ENCODE data around the gene HMX2. TPM values are rescaled to one million over a fixed set of nuclear protein-coding genes. Genes with fewer than 3 reads are reported as not detected.

The HMX2 gene
- total RNA-seq, 3 donors from 2014 or later: not detected

GRCh38 chr10:123191886-123192285, 44.0 kb downstream of the HMX2 start:
- no peak overlapping the region for H3K4me3 ChIP-seq
- H3K9me3 ChIP-seq: no peaks in the 10 kb centered on the region
- H3K27ac ChIP-seq: no peak overlapping the region
- H3K36me3 ChIP-seq: no peaks in the 10 kb centered on the region
- intact Hi-C loops (cut with DNase I; ENCODE audit: low total_unique reads): loop anchor here (5.0 kb wide), 1 partner anchor 1430 kb away; no protein-coding TSS in a partner anchor
- H3K4me1 ChIP-seq: no peaks in the 10 kb centered on the region
- H3K27me3 ChIP-seq: no peaks in the 10 kb centered on the region
- no peak for DNase-seq (ENCODE audit: low spot score in 2 of 2)
- TF ChIP-seq, protein P1, sequence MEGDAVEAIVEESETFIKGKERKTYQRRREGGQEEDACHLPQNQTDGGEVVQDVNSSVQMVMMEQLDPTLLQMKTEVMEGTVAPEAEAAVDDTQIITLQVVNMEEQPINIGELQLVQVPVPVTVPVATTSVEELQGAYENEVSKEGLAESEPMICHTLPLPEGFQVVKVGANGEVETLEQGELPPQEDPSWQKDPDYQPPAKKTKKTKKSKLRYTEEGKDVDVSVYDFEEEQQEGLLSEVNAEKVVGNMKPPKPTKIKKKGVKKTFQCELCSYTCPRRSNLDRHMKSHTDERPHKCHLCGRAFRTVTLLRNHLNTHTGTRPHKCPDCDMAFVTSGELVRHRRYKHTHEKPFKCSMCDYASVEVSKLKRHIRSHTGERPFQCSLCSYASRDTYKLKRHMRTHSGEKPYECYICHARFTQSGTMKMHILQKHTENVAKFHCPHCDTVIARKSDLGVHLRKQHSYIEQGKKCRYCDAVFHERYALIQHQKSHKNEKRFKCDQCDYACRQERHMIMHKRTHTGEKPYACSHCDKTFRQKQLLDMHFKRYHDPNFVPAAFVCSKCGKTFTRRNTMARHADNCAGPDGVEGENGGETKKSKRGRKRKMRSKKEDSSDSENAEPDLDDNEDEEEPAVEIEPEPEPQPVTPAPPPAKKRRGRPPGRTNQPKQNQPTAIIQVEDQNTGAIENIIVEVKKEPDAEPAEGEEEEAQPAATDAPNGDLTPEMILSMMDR (IDR thresholded peaks at IDR 0.05): no peak
- TF ChIP-seq POLR2A (IDR thresholded peaks at IDR 0.05) (no peak), POLR2AphosphoS5 (IDR thresholded peaks at IDR 0.05) (no peak)

DNA sequence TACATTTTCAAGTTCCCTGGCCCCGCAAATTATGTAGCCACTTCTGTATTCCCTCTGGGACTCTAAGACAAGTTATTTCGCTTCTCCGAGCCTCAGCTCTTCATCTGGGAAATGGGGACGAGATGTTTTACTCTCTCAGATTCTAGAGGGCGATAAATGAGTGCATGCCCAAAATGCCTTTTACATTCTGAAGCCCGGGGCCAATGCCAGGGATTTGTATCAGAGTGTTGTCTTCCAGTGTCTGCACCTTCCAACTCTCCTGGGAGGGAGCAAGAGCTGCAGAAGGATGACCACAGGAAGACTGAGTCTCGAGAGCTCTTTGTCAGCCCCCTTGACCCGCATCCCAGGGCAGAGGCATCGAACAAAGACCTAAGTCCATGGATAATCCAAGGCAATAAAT, 46.1 kb downstream of the HMX2 start:
- TF ChIP-seq, protein P1 (IDR thresholded peaks at IDR 0.05): no peak
- TF ChIP-seq POLR2A (IDR thresholded peaks at IDR 0.05) (no peak), POLR2AphosphoS5 (IDR thresholded peaks at IDR 0.05) (no peak)
- H3K27me3 ChIP-seq: no peaks in the 10 kb centered on the region
- H3K9me3 ChIP-seq: no peaks in the 10 kb centered on the region
- intact Hi-C loops (cut with DNase I; ENCODE audit: low total_unique reads): loop anchor here (5.0 kb wide), 1 partner anchor 1428 kb away; no protein-coding TSS in a partner anchor
- H3K4me3 ChIP-seq: no peak overlapping the region
- no peaks in the 10 kb centered on the region for H3K36me3 ChIP-seq
- no peak overlapping the region for H3K27ac ChIP-seq
- H3K4me1 ChIP-seq: no peaks in the 10 kb centered on the region
- DNase-seq (ENCODE audit: low spot score in 2 of 2): no peak

Other genes with a start within 250 kb of the HMX2 start
- not detected for gene FAM24A, start 237.5 kb upstream of the HMX2 start, total RNA-seq
- gene C10orf88, start 193.9 kb upstream of the HMX2 start, total RNA-seq: 1 to 10 TPM; 4.5 to 8.0 (median 7.5) TPM
- gene PSTK, start 167.7 kb upstream of the HMX2 start, total RNA-seq: 1 to 10 TPM; 3.6 to 6.4 (median 3.7) TPM
- gene IKZF5, start 139.3 kb upstream of the HMX2 start, total RNA-seq: 10 to 100 TPM; 10.5 to 17.7 (median 13.3) TPM
- 10 to 100 TPM; 22.6 to 32.4 (median 31.8) TPM for gene ACADSB, start 139.1 kb upstream of the HMX2 start, total RNA-seq
- not detected for gene HMX3, start 12.2 kb upstream of the HMX2 start, total RNA-seq
- 100 to 1,000 TPM in 1 of 3 donors, 10 to 100 TPM in 2; 96.4 to 100 (median 98.1) TPM for gene BUB3, start 6.3 kb downstream of the HMX2 start, total RNA-seq

All from breast epithelium (tissue), 4 donors.